Lower leg skin (tissue), 4 donors: ENCODE results near the gene HOMER3. TPM values are rescaled to one million over a fixed set of nuclear protein-coding genes. Genes with fewer than 3 reads are reported as not detected.

ENCODE experiments used
- DNase-seq, 2 donors: peaks; one replicate each; pipeline ENCODE4 v3.0.0-alpha.2; 2019; ENCODE audit warnings: low spot score in 2 of 2
- H3K4me3 ChIP-seq: fragments of 200-600 bp; sonication (generic); 2 replicates; pipeline ENCODE4 v1.5.1; 2017; ENCODE audit warnings: mild to moderate bottlenecking, low read depth; ENCODE audit not compliant: poor library complexity, severe bottlenecking
- CTCF ChIP-seq, 3 donors: fragments of 450-650 bp; IDR thresholded peaks; one replicate each; pipeline ENCODE4 v1.5.1; 2016; ENCODE audit warnings: antibody characterized with exemption in 3 of 3, mild to moderate bottlenecking in 3 of 3, moderate library complexity in 2 of 3
- POLR2A ChIP-seq, 2 donors: fragments of 450-650 bp; IDR thresholded peaks; one replicate each; pipeline ENCODE4 v1.6.1; 2016 to 2017; ENCODE audit warnings: antibody characterized with exemption in 2 of 2, mild to moderate bottlenecking in 1 of 2, moderate library complexity in 1 of 2
- WGBS, 2 donors: methylation state at CpG; one replicate each; pipeline ENCODE4 v1.1.5; 2018; 5-methylcytosine and 5-hydroxymethylcytosine counted together
- intact Hi-C: fragments of 100-400 bp; cut with DNase I; formaldehyde crosslinking; loops from one replicate; pipeline ENCODE4 v1.15.0; 2023; ENCODE audit warnings: low total_unique reads
- total RNA-seq, 4 donors: library from RNA; depleted of rRNA; stranded (reverse); fragments of >200 nt; gene quantifications; one replicate each; pipeline ENCODE4 v1.1.0, GENCODE V29; 2016

HOMER3 gene
- total RNA-seq, 4 donors from 2014 or later, result 32.3 to 49.5 (median 37.2) TPM

- TF ChIP-seq POLR2A (IDR thresholded peaks at IDR 0.05) (no peak), CTCF (IDR thresholded peaks at IDR 0.05) (no peak)
- DNase-seq, result no peak
- intact Hi-C loops, result no loop called here
- no peak overlapping the region for H3K4me3 ChIP-seq
- 79 to 92% methylated on average over 7 of the region's 7 CpGs for WGBS, 2 donors
Observed at GRCh38 chr19:18951721-18952281, 10.8 kb upstream of the HOMER3 start.

- DNase-seq, result no peak
- TF ChIP-seq CTCF (IDR thresholded peaks at IDR 0.05) (no peak), POLR2A (IDR thresholded peaks at IDR 0.05) (no peak)
- H3K4me3 ChIP-seq, result no peak overlapping the region
- 90 to 91% methylated on average over 3 of the region's 3 CpGs for WGBS, 2 donors
- intact Hi-C loops, result no loop called here
Observed at GRCh38 chr19:18949858-18950257, 8.8 kb upstream of the HOMER3 start.

- intact Hi-C loops, result no loop called here
- DNase-seq, result no peak
- TF ChIP-seq CTCF (IDR thresholded peaks at IDR 0.05) (no peak), POLR2A (IDR thresholded peaks at IDR 0.05) (no peak)
- H3K4me3 ChIP-seq, result no peak overlapping the region
- WGBS, 2 donors, result 90 to 91% methylated on average over 5 of the region's 5 CpGs
Observed at GRCh38 chr19:18948976-18949356, 7.9 kb upstream of the HOMER3 start.

- 71 to 78% methylated on average over 9 to 15 of the region's 15 CpGs for WGBS, 2 donors
- no peak overlapping the region for H3K4me3 ChIP-seq
- no peak for DNase-seq
- TF ChIP-seq CTCF (IDR thresholded peaks at IDR 0.05) (no peak), POLR2A (IDR thresholded peaks at IDR 0.05) (no peak)
- intact Hi-C loops, result no loop called here
Observed at GRCh38 chr19:18948075-18948975, 7.3 kb upstream of the HOMER3 start.

GRCh38 chr19:18946918-18947317 is 5.9 kb upstream of the HOMER3 start:
- DNase-seq, result no peak
- TF ChIP-seq POLR2A (IDR thresholded peaks at IDR 0.05) (no peak), CTCF (IDR thresholded peaks at IDR 0.05) (no peak)
- 62 to 68% methylated on average over 14 of the region's 14 CpGs for WGBS, 2 donors
- no peak overlapping the region for H3K4me3 ChIP-seq
- intact Hi-C loops, result no loop called here
